Astrocyte of the spinal cord (primary cell): Measurements from ENCODE around the gene NPTX1.

ENCODE experiments used
- DNase-seq: peaks from one replicate; pipeline ENCODE4 v3.0.0; 2011; ENCODE audit warnings: low read depth, low spot score
- H3K4me3 ChIP-seq: 2 replicates; pipeline ENCODE4 v1.5.1; 2011; ENCODE audit warnings: low read depth, mild to moderate bottlenecking, low read length, moderate library complexity
- in situ Hi-C: cut with HindIII; loops from 2 replicates; pipeline ENCODE4 v1.10.0; 2017; ENCODE audit warnings: low sequenced_read_pairs
- TF ChIP-seq, protein P1 (sequence below): IDR thresholded peaks from 2 replicates; pipeline ENCODE4 v1.5.1; 2012; ENCODE audit warnings: low read depth, mild to moderate bottlenecking, low read length, inconsistent platforms

NPTX1 gene, protein sequence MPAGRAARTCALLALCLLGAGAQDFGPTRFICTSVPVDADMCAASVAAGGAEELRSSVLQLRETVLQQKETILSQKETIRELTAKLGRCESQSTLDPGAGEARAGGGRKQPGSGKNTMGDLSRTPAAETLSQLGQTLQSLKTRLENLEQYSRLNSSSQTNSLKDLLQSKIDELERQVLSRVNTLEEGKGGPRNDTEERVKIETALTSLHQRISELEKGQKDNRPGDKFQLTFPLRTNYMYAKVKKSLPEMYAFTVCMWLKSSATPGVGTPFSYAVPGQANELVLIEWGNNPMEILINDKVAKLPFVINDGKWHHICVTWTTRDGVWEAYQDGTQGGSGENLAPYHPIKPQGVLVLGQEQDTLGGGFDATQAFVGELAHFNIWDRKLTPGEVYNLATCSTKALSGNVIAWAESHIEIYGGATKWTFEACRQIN

DNA sequence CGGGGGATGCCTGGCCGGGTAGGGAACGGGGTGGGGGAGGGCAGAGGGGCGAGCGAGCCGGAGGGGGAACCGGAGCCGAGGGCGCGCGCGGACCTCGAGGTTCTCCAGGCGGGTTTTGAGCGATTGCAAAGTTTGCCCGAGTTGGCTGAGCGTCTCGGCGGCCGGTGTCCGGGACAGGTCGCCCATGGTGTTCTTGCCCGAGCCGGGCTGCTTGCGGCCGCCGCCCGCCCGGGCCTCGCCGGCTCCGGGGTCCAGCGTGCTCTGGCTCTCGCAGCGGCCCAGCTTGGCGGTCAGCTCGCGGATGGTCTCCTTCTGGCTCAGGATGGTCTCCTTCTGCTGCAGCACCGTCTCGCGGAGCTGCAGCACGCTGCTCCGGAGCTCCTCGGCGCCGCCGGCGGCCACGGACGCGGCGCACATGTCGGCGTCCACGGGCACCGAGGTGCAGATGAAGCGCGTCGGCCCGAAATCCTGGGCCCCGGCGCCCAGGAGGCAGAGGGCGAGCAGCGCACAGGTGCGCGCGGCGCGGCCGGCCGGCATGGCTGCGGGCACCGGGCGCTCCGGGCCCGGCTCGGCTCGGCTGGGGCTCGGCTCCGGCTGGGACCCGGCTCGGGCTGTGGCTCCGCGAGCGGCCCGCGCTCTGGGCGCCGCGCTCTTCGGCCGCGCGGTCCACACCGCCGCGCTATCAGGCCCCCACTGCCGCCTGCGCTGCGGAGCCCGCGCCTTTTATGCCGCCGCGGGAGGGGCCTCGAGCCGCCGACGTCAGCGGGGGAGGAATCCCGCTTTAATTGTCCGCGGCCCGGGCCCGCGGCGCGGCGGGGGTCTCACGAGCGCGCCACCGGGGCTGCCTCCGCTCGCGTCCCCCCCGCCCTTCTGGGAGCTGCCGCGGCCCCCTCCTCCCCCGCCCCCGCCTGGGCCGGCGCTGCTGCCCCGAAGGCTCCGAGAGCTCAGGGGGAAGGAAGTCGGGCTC, at the start of gene NPTX1:
TSS of gene NPTX1 (minus strand) at position 698 of the 967 bp plus-strand sequence. CDS start at position 537, 161 bp downstream.
- DNase-seq = no peak
- H3K4me3 ChIP-seq = no peak within 1 kb of the TSS
- in situ Hi-C loops = no loop called here
- TF ChIP-seq, protein P1, sequence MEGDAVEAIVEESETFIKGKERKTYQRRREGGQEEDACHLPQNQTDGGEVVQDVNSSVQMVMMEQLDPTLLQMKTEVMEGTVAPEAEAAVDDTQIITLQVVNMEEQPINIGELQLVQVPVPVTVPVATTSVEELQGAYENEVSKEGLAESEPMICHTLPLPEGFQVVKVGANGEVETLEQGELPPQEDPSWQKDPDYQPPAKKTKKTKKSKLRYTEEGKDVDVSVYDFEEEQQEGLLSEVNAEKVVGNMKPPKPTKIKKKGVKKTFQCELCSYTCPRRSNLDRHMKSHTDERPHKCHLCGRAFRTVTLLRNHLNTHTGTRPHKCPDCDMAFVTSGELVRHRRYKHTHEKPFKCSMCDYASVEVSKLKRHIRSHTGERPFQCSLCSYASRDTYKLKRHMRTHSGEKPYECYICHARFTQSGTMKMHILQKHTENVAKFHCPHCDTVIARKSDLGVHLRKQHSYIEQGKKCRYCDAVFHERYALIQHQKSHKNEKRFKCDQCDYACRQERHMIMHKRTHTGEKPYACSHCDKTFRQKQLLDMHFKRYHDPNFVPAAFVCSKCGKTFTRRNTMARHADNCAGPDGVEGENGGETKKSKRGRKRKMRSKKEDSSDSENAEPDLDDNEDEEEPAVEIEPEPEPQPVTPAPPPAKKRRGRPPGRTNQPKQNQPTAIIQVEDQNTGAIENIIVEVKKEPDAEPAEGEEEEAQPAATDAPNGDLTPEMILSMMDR = no peak

DNA sequence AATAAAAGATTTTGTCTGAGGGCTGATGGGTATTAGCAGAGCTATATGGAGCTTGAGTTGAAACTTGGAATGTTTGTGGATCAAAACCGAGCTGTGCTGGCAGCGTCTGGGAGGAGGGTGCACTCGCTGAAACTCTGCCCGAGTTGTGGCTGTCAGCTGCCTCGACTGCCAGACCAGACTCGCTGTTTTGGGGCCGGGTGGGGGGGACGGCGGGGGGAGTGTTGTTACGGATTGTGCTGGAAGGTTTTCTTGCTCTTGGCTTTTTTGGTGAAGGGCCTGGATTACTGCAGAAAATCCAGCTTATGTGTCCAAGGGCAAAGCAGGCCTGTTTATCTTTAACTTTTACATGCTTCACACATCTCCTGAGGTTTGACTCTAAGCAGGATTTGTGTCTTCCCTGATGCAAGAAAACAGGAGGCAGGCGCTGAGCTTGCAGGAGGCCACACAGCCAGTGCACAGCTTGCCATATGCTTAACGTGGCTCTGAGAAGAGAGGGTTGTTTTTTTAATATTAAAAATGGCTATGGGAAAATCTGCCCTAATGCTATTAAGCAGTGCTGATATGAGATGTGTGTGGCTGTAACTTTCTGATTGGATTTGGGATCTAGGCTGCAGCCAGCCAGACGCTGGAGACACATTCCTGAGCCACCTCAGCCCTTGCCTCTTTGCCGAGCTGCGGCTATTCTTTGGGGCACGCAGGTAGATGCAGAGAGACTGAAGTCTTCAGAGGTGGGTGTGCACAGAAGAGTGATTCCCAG, 47.7 kb upstream of the NPTX1 start:
- H3K4me3 ChIP-seq = no peak overlapping the region
- in situ Hi-C loops = no loop called here
- TF ChIP-seq, protein P1 = no peak
- no peak for DNase-seq

DNA sequence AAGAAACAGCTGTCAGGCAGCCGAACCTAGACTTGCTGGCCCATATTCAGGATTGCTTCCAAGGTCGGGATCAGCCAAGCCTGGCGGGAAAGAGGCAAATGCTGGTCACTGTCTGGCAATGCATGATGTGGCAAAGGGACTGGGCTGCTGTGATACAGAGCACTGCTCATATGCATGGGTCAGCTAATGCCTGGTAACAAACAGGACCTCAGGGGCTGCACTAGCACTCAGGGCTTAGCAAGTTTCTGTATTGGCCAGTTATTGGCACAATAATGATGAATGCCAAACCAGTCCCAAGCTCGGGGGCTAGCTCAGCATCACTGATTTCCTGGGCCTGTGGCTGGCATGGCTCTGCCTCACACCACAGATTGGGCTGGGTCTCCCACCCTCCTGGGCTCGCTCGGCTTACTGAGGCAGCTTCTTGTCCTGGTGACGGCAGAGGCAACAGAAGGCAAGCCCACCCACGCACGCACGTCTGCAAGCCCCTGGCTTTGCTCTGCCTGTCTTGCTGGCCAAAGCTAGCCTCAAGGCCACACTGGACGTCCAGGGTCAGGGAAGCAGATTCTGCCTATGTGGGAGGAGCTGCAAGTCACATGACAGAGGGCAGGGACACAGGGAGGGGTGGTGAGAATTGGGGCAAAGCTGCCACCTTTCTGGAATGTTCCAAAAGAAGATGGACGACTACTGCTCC, 46.8 kb upstream of the NPTX1 start:
- no peak overlapping the region for H3K4me3 ChIP-seq
- in situ Hi-C loops = no loop called here
- no peak for DNase-seq
- TF ChIP-seq, protein P1 = no peak

DNA sequence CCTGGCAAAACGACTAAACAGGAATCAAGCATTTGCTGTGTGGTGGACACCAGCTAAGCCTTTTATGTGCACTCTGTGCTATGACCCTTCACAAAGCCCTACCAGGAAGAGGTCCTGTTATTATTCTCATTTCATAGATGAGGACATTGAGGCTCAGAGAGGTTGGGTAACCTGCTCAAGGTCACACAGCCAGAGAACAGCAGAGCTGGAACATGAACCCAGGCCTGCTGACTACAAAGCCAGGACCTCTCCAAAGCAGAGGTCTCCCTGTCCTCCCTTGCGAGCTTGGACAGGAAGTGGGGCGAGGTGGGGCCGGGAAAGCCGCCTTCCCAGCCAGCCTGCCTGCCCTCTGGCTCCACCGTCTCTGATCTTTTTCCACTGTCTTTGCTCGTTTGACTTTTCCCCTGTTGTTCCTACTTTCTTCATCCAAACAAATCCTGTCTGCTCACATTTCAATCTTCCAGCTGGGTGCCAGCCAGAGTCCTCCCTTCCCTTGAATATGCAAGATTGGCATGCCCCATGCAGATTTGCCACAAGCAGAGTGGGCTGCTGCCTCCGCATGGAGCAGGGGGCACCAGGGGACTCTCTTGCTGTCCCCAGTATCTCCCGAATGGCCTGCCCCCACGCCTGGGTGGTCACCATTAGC, 44.5 kb upstream of the NPTX1 start:
- DNase-seq = no peak
- H3K4me3 ChIP-seq = no peak overlapping the region
- in situ Hi-C loops = no loop called here
- TF ChIP-seq, protein P1 = no peak

DNA sequence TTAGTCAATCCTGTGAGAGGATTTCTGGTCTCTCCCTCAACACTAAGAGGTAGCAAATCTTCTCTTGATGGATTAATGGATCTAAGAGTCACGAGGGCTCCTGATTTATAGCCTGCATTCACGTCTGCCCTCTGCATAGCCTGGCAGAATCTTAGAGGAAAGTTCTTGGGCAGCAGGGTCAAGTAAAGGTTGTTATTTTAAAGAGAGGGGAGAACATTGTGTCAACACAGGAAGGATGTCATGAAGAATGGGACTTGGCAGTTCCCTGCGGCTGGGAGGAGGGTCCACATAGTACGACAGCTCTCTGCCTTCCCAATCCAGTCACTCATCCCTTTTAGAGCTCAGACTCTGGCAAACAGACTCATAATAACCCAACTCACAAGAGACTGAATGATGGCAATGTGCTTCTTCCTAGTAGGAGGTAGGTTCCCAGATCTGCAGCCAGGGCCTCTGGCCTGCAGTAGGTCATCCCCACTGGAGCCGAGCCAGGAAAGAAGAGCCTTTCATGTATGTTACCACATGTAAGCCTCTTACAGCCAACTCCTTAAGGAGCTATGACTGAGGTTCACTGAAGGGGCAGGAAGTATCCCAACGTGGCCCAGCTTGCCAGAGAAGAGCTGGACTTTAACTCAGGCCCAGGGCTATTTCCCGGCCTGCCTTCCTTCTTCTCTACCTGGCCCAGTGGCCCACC, 42.8 kb upstream of the NPTX1 start:
- TF ChIP-seq, protein P1 = no peak
- no peak overlapping the region for H3K4me3 ChIP-seq
- no peak for DNase-seq
- in situ Hi-C loops = no loop called here
